Peyer's patch (tissue), 4 donors: ENCODE measurements around the gene BICRA. TPM values are rescaled to one million over a fixed set of nuclear protein-coding genes. Genes with fewer than 3 reads are reported as not detected.
"Not testable (repeated sequence)": the region's sequence is repeated elsewhere in the genome, so short reads cannot be mapped to it uniquely, and the experiment has no call there.

Source experiments
- DNase-seq, 3 donors: peaks; one replicate each; pipeline ENCODE4 v3.0.0-alpha.2; 2017 to 2019
- H3K27ac ChIP-seq, 4 donors: fragments of 200-600 bp; sonication (generic); one replicate each; pipeline ENCODE4 v1.5.1; 2016 to 2019
- H3K27me3 ChIP-seq, 2 donors: fragments of 200-600 bp; sonication (generic); one replicate each; pipeline ENCODE4 v1.5.1; 2019
- H3K36me3 ChIP-seq, 3 donors: fragments of 200-600 bp; sonication (generic); one replicate each; pipeline ENCODE4 v1.5.1; 2016 to 2019
- H3K4me1 ChIP-seq, 4 donors: fragments of 200-600 bp; sonication (generic); one replicate each; pipeline ENCODE4 v1.5.1; 2016 to 2019
- H3K4me3 ChIP-seq, 4 donors: fragments of 200-600 bp; sonication (generic); 1 replicate in 3 of 4; 2 replicates in 1 of 4; pipeline ENCODE4 v1.5.1; 2016 to 2019; ENCODE audit warnings: mild to moderate bottlenecking in 1 of 4
- H3K9me3 ChIP-seq, 4 donors: fragments of 200-600 bp; sonication (generic); one replicate each; pipeline ENCODE4 v1.5.1; 2016 to 2019; ENCODE audit warnings: mild to moderate bottlenecking in 1 of 4
- POLR2A ChIP-seq, 2 donors: fragments of 450-650 bp; IDR thresholded peaks; one replicate each; pipeline ENCODE4 v1.5.1; 2017; ENCODE audit warnings: antibody characterized with exemption in 2 of 2, mild to moderate bottlenecking in 2 of 2, moderate library complexity in 2 of 2
- total RNA-seq, 4 donors: library from RNA; depleted of rRNA; stranded (reverse); fragments of >200 nt; gene quantifications; one replicate each; pipeline ENCODE4 v1.1.0, GENCODE V29; 2016
- TF ChIP-seq, protein P1 (sequence below), 6 experiments: fragments of 450-650 bp in 4 of 6; fragments of 200-600 bp in 2 of 6; sonication (generic) in 1 of 6; IDR thresholded peaks; one replicate each; pipeline ENCODE4 v1.5.1; 2017 to 2019; ENCODE audit warnings: antibody characterized with exemption in 6 of 6, mild to moderate bottlenecking in 3 of 6, moderate library complexity in 1 of 6

Gene BICRA
- total RNA-seq, 4 donors from 2014 or later: 8.2 to 14.9 (median 13.3) TPM

DNA sequence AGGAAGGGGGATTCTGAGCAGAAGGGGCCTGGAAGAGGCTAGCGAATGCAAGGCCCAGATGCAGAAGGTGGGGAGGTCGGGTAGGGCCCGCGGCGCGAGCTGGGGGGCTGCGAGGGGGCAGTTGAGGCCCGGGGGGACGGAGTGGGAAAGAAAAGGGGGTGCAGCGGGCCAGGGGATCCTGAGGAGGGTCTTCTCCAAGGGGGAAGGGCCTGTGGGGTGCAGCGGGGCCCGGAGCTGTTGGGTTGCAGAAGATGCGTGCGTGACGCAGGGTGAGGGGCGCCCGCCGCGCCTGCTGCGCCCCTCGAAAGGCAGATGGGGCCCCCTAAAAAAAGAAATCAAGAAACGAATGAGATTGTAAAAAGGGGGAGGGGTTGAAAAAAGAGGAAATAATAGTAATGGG is 36.3 kb upstream of the BICRA start:
- no peaks in the 10 kb centered on the region for H3K36me3 ChIP-seq
- H3K4me3 ChIP-seq: peak overlapping the region in 3 of 4 donors; percentile 37 to 41 (median 41)
- H3K9me3 ChIP-seq: no peaks in the 10 kb centered on the region
- no peaks in the 10 kb centered on the region for H3K27me3 ChIP-seq
- no peak for DNase-seq
- no peak for TF ChIP-seq POLR2A (IDR thresholded peaks at IDR 0.05)
- TF ChIP-seq, protein P1, sequence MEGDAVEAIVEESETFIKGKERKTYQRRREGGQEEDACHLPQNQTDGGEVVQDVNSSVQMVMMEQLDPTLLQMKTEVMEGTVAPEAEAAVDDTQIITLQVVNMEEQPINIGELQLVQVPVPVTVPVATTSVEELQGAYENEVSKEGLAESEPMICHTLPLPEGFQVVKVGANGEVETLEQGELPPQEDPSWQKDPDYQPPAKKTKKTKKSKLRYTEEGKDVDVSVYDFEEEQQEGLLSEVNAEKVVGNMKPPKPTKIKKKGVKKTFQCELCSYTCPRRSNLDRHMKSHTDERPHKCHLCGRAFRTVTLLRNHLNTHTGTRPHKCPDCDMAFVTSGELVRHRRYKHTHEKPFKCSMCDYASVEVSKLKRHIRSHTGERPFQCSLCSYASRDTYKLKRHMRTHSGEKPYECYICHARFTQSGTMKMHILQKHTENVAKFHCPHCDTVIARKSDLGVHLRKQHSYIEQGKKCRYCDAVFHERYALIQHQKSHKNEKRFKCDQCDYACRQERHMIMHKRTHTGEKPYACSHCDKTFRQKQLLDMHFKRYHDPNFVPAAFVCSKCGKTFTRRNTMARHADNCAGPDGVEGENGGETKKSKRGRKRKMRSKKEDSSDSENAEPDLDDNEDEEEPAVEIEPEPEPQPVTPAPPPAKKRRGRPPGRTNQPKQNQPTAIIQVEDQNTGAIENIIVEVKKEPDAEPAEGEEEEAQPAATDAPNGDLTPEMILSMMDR (IDR thresholded peaks at IDR 0.05): no peak
- H3K4me1 ChIP-seq: peaks cover 0 to 11% (median 3%) of the 10 kb centered on the region in 4 donors
- no peak overlapping the region for H3K27ac ChIP-seq

DNA sequence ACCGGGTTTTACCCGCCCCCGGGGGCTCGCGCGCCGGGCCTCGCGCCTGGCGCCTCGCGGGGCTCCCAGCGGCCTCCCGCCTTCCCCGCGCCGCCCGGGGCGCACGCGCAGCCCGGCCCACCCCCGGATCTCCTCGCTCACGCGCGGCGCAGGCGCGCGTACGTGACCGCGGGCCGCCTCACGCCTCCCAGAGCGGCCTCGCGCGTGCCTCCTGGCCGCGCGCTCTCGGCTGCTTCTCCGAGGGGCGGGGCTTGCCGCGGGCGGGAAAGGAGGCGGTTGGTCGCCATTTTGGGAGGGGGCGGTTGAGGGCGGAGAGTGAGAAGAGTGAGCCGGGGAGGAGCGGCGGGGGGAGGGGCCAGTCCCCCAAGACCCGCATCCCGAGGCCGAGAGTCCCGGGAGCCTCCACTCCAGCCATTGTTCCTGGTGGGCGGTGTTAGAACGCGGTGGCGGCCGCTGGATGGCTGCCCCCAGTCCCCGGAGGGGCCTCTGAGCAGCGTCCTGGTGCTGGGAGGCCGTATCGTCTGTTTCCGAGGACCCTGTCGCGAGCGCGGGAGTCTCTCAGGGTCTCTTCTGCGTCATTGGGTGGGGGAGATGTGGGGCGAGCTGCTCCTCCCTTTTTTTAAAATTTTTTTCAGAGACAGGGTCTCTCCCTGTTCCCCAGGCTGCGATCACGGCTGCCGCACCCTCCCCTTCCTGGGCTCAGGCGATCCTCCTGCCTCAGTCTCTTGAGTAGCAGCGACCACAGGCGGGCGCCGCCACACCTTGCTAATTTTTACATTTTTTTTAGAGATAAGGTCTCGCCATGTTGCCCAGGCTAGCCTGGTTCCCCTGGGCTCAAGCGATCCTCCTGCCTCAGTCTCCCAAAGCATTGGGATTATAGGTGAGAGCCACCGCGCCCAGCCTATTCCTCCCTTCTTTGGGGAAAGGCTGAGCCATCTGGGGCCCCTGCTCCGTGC is 35.6 kb upstream of the BICRA start, which contains the start of gene ZNF541:
TSS of gene ZNF541 (minus strand) at position 78 of the 956 bp plus-strand sequence. CDS start 17,292 bp downstream, outside the sequence.
- no peaks in the 10 kb centered on the region for H3K27me3 ChIP-seq
- DNase-seq: peak; percentile 59 to 82 (median 63)
- no peaks in the 10 kb centered on the region for H3K9me3 ChIP-seq
- peaks cover 0 to 11% (median 5%) of the 10 kb centered on the region in 4 donors for H3K4me1 ChIP-seq
- peak within 1 kb of the TSS; percentile 25 to 41 (median 39) for H3K4me3 ChIP-seq
- TF ChIP-seq, protein P1 (IDR thresholded peaks at IDR 0.05): no peak
- no peak for TF ChIP-seq POLR2A (IDR thresholded peaks at IDR 0.05)
- no peak within 1 kb of the TSS for H3K27ac ChIP-seq
- H3K36me3 ChIP-seq: no peaks in the 10 kb centered on the region

DNA sequence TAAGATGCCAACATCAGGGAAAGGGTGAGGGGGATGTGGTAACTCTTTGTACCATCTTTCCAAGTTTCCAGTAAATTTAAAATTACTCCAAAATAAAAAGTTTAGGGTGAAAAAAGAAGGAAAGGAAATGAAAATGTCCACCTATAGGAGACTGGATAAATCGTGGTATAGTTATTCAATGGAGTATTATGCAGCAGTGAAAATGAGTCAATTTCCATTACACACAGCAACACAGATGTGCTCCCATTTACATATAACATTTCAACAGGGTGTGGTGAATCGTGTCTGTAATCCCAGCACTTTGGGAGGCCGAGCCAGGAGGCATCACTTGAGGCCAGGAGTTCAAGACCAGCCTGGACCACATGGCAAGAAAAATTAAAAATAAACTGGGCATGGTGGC is 28.5 kb upstream of the BICRA start:
- Histone ChIP-seq H3K27me3 (no peaks in the 10 kb centered on the region), H3K4me1 (peaks cover 0 to 10% (median 0%) of the 10 kb centered on the region in 4 donors), H3K9me3 (peaks cover 0 to 3% (median 0%) of the 10 kb centered on the region in 4 donors), H3K36me3 (no peaks in the 10 kb centered on the region), H3K27ac (no peak overlapping the region), H3K4me3 (no peak overlapping the region)
- TF ChIP-seq, protein P1 (IDR thresholded peaks at IDR 0.05): no peak
- DNase-seq: no peak

DNA sequence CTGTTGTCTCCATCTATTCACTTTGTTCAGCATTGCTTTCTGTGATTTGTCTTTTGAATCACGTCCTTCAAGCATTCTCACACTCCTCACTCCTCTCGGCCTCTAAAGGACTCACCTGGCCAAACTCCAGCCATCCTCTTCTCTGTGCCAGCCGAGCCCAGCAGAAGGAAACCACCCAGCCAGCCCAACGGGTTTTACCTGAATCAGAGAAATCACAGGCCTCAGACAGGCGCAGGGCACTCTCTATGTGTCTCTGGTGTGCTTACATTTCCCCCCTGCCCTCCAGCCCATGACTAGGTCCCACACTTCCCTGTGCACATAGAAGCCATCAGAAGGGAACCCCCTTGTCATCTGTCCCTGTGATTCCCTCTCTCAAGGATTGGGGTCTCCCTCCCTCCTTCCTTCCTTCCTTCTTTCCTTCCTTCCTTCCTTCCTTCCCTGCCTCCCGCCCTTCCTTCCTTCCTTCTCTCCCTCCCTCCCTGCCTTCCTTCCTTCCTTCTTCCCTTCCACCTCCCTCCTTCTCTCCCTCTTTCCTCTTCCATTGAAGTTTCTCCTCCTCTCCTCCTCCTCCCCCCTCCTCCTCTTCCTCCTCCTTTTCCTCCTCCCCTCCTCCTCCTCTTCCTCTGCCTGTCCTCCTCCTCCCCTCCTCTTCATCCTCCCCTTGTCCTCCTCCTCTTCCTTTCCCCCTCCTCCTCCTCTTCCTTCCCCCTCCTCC is 27.2 kb upstream of the BICRA start:
- no peaks in the 10 kb centered on the region for H3K36me3 ChIP-seq
- H3K4me1 ChIP-seq: peaks cover 0 to 10% (median 0%) of the 10 kb centered on the region in 4 donors
- TF ChIP-seq POLR2A (IDR thresholded peaks at IDR 0.05): no peak
- TF ChIP-seq, protein P1 (IDR thresholded peaks at IDR 0.05): no peak
- no peak for DNase-seq
- H3K9me3 ChIP-seq: peaks cover 0 to 9% (median 2%) of the 10 kb centered on the region in 4 donors
- no peaks in the 10 kb centered on the region for H3K27me3 ChIP-seq
- H3K27ac ChIP-seq: no peak overlapping the region
- no peak overlapping the region for H3K4me3 ChIP-seq

DNA sequence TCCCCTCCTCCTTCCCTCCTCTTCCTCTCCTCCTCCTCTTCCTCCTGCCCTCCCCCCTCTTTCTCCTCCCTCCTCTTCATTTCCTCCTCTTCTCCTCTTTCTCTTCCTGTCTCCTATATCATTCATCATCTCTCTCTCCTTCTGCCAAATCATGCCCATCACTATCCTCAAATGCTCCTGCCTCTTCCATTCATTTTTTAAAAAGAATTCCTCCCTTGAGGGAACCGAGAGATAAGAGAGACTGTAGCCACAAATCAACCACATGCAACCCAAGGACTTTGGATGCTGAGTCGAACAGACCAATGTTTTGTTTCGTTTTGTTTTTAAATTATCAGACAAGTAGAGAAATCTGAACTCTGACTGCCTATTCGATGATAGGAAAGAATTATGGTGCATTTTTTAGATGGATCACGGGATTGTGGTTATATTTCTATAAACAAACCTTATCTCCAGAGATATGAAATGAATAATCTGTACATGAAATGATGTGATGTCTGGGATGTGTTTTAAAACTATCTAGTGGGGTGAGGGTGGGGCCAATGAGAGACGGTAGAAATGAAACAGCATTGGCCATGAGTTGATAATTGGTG is 26.5 kb upstream of the BICRA start:
- DNase-seq: no peak
- Histone ChIP-seq H3K4me3 (no peak overlapping the region), H3K9me3 (peaks cover 0 to 9% (median 2%) of the 10 kb centered on the region in 4 donors), H3K27ac (no peak overlapping the region), H3K27me3 (no peaks in the 10 kb centered on the region), H3K36me3 (no peaks in the 10 kb centered on the region), H3K4me1 (peaks cover 0 to 6% (median 0%) of the 10 kb centered on the region in 4 donors)
- TF ChIP-seq POLR2A (IDR thresholded peaks at IDR 0.05): no peak
- TF ChIP-seq, protein P1 (IDR thresholded peaks at IDR 0.05): no peak

DNA sequence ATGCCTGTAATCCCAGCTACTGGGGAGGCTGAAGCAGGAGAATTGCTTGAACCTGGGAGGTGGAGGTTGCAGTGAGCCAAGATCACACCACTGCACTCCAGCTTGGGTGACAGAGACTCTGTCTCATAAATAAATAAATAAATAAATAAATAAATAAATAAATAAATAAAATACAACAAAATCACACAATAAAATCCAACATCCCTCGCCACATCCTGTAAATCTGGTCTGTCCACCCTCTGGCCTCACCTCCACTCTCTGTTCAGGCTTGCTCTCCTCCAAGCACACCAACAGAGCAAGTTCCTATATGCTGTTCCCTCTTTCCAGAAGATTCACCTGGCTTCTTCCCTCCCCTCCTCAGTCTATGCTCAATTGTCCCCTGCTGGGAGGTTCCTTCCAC is 25.8 kb upstream of the BICRA start:
- not testable (repeated sequence) for DNase-seq, H3K27me3 ChIP-seq, H3K27ac ChIP-seq, H3K9me3 ChIP-seq, H3K4me1 ChIP-seq, H3K4me3 ChIP-seq, H3K36me3 ChIP-seq
